Measurements from ENCODE around the gene ABL1. TPM values are rescaled to one million over a fixed set of nuclear protein-coding genes. Genes with fewer than 3 reads are reported as not detected.

Gene ABL1
- total RNA-seq, 2 experiments from 2014 or later, result 24.8 to 24.9 TPM

DNA sequence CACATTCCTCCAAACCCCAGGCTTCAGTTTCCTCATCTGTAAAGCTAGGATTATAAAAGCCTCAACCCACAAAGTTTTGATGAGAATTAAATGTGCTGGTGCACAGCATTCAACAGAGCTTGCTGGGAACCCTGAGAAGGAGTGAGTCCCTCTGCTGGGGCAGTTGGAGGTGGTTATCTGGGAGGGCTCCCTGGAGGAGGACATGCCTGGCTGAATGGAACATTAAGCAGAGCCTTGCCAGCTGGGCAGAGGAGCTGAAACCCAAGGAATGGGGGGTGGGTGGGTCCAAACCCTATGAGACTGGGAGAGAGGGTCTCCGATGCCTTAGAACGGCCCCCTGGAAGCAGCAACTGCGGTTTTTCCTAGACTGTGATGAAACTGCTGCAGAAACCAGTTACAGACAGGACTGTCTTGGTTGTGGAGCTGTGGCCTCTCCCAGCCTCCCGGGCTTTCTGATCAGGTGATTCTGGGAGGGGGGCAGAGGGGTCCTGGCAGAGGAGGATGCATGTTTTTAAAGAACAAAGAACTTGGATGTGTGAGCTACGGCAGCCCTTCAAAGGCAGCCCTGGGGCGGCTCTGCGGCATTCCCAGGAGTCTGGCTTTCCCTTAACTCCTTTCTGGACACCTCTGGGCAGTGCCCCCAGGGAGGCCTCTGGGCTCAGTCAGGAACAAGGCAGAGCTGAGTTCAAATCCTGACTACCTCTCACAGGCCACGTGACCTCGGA is 83.2 kb downstream of the ABL1 start:
- CTCF ChIA-PET, result no interaction called here
- intact Hi-C loops (cut with micrococcal nuclease), result no loop called here
- no peaks in the 10 kb centered on the region for H3K36me3 Mint-ChIP-seq
- POLR2A ChIA-PET, result no interaction called here
- H3K27me3 Mint-ChIP-seq, result peaks cover 9% of the 10 kb centered on the region
- H3K4me3 Mint-ChIP-seq, result no peak overlapping the region
- no peak for DNase-seq
- H3K9me3 Mint-ChIP-seq, result no peaks in the 10 kb centered on the region
- H3K4me1 Mint-ChIP-seq (ENCODE audit: low read depth), result no peaks in the 10 kb centered on the region
- H3K27ac Mint-ChIP-seq, result no peak overlapping the region

DNA sequence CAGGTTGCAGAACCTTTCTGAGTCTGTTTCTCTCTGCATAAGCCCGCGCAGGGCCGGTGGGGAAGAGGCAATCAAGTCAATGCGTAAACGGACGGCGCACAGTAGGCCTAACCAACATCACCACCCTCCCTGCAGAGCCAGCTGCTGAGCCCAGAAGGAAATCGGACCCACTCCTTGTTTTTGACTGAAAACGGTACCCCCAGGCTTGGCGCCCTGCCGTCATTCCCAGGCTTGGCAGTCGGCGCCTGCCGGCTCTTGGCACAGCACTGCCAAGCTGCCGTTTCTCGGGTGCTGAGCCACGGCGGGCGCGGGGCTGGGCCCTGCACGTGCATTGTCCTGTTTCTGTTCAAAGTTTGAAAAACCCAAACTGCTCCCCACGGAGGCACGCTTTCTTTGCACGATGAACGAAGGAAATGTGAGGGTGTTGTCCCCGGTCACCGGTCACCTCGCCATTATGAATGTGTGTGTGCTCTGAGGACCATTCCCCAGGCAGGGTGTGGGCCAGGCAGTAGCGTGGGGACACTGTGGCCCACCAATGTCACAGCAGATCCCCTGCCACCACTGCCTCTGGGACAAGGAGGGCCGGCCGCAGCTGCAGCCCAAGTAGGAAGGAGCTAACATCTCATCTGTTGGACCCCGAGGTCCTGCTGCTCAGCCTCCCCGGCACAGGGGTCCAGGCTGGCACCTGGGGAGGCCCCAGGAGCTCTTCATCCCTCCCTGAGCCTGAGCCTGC is 83.9 kb downstream of the ABL1 start:
- Mint-ChIP-seq H3K9me3 (no peaks in the 10 kb centered on the region), H3K4me3 (no peak overlapping the region), H3K27ac (no peak overlapping the region), H3K36me3 (no peaks in the 10 kb centered on the region), H3K27me3 (peaks cover 12% of the 10 kb centered on the region), H3K4me1 (ENCODE audit: low read depth) (no peaks in the 10 kb centered on the region)
- CTCF ChIA-PET, result no interaction called here
- no peak for DNase-seq
- POLR2A ChIA-PET, result no interaction called here
- intact Hi-C loops (cut with micrococcal nuclease), result no loop called here

DNA sequence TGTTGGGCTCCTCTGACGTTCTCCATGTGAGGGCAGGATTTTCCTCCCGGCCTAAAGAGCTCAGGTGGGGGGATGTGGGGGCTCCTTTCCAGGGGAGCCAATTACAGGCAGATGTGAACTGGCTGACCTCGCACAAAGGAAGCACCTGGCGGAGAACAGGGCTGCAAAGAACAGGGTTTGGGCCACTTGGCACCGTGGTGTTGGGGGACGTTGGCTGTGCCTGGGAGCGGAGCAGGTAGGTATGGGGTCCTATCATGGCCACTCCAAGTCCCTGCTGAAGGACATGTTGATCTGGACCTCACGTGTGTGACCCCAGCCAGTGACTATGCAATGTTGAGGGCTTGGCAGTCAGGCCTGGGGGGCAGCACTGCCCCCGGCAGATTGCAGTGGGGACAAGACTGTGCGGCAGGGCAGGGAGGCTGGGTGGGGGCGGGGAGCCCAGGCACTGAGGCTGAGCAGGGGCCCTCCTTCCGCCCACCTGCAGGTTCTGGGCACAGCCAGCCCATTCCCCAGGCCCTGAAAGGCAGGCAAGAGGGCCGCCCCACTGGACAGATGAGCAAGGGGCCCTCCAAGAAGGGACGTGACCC is 84.6 kb downstream of the ABL1 start:
- Mint-ChIP-seq H3K27me3 (peaks cover 12% of the 10 kb centered on the region), H3K4me3 (no peak overlapping the region), H3K27ac (no peak overlapping the region), H3K9me3 (no peaks in the 10 kb centered on the region), H3K4me1 (ENCODE audit: low read depth) (no peaks in the 10 kb centered on the region), H3K36me3 (no peaks in the 10 kb centered on the region)
- intact Hi-C loops (cut with micrococcal nuclease), result no loop called here
- ChIA-PET CTCF (no interaction called here), POLR2A (no interaction called here)
- no peak for DNase-seq

DNA sequence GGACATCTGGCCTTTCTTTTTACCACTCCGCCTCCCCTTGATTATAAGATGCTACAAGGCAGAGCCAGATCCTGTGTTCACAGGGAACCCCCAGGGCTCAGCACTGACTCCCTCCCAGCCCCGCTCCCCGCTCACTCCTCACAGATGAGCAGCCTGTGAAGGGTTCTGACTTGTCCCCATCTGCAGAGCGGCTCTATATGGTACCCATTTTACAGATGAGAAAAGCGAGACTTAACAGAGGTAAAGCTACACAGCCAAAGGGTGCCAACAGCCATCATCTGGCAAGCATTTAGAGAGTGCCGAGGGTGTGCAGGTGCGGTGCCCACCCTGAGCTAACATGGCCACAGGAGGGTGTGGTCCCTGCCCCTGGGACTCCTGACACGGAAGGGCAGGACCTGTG is 85.2 kb downstream of the ABL1 start:
- intact Hi-C loops (cut with micrococcal nuclease), result no loop called here
- Mint-ChIP-seq H3K27me3 (peaks cover 12% of the 10 kb centered on the region), H3K27ac (no peak overlapping the region), H3K36me3 (no peaks in the 10 kb centered on the region), H3K4me1 (ENCODE audit: low read depth) (no peaks in the 10 kb centered on the region), H3K4me3 (no peak overlapping the region), H3K9me3 (no peaks in the 10 kb centered on the region)
- CTCF ChIA-PET, result interaction anchor here (0.5 kb wide), 1 partner anchor 127 kb away, joined by 3 read pairs; no protein-coding TSS in a partner anchor
- DNase-seq, result no peak
- POLR2A ChIA-PET, result no interaction called here

DNA sequence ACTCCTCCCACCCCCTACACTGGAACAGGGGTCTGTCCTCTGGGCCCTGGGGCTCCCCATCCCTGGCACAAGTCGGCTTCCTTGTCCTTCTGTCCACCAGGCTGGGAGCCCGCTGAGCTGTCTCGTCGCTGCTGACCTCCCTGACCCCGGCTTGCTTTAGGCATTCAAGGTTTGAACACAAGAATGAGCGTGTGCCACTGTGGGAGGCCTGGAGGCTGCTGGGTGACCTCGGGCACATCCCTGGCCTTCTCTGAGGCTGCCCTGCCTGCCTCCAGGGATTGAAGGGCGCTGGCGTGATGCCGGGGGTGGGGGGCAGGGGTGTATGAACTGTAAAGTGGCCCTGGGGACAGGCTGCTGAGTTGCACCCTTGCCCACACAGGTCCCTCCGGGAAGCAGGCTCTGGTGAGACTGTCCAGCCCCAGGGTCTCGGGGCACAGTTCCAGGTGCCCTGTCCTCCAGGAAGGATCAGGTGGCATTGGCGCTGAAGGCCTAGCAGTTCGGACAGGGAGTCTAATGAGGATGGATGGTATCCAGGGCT is 85.8 kb downstream of the ABL1 start:
- POLR2A ChIA-PET, result no interaction called here
- Mint-ChIP-seq H3K36me3 (no peaks in the 10 kb centered on the region), H3K27me3 (peaks cover 12% of the 10 kb centered on the region), H3K27ac (no peak overlapping the region), H3K4me1 (ENCODE audit: low read depth) (no peaks in the 10 kb centered on the region), H3K9me3 (no peaks in the 10 kb centered on the region), H3K4me3 (no peak overlapping the region)
- DNase-seq, result no peak
- CTCF ChIA-PET, result interaction anchor here (0.5 kb wide), 1 partner anchor 126 kb away, joined by 3 read pairs; no protein-coding TSS in a partner anchor
- intact Hi-C loops (cut with micrococcal nuclease), result no loop called here

DNA sequence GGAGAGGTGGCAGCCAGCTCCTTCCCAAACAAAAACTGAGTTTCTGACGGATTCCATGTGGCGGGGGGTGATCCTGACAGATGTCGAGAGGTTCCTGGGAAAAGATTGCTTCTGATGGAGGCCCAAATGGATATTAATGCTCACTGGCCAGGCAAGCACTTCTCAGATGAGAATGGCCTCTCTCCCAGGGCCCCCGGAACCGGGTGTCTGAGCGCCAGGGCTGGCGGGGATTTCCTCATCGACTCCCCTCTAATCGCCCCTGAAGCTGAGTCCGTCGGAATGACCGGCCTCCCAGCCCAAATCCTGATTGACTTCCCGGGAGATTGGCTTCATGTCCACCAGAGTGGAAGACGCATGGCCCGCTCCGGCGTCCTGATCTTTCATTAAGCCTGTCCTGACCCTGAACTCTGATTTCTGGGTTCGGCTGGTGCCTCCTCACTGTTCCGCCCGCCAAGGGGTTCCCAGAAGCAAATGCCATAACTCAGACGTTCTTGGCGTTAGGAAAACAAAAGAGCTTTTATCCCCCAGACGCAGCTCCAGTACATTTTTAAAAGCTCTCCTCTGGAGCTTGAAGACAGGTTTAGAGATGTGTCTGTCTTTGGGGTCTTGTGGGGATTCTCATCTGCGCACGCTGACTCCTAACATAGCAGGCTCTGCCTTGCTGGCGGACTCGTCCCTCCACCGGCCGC is 86.4 kb downstream of the ABL1 start:
- Mint-ChIP-seq H3K4me1 (ENCODE audit: low read depth) (no peaks in the 10 kb centered on the region), H3K9me3 (no peaks in the 10 kb centered on the region), H3K4me3 (no peak overlapping the region), H3K27me3 (peaks cover 12% of the 10 kb centered on the region), H3K27ac (no peak overlapping the region), H3K36me3 (no peaks in the 10 kb centered on the region)
- intact Hi-C loops (cut with micrococcal nuclease), result no loop called here
- ChIA-PET CTCF (no interaction called here), POLR2A (no interaction called here)
- DNase-seq, result no peak

DNA sequence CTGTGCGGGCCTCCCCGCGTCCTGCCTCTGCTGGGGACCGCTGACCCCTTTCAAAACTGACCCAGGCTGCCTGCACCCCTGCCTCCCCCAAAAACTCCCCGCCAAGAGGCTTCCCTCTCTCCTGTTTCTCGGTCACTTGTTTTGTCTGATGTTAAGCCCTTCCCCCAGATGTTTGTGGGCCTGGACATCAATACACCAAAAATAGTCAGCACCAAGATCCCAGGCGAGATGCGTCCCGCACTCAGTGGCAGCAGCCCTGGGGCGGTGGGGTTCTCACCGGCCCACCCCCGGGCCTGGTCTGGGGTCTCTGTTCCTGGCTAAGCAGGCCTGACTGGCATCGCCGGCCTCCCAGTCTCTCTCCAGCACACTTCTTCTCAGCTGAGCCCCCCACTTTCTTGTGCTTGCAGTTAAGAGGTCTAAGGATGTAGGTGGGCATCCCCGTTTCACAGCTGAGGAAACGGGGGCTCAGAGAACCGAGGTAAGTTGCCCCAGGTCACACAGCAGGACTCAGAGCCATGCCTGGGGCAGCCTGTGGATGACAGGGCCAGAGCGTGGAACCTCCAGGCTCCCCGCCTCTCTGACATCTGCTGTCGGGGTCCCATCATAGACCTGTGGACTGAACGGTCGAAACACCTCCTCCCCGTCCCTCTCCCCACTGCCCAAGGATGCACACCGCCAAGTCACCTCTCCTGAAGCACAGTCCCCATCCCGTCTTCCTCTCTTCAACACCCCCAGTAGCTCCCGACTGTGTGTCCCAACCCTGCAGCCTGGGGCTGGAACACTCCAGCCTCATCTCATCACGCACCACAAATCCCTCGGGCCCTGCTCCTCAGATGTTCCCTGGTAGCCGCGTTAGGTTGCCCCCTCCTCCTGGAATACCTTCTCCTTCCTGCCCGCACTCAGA is 87.2 kb downstream of the ABL1 start:
- POLR2A ChIA-PET, result no interaction called here
- no peaks in the 10 kb centered on the region for H3K4me1 Mint-ChIP-seq (ENCODE audit: low read depth)
- CTCF ChIA-PET, result no interaction called here
- no peaks in the 10 kb centered on the region for H3K36me3 Mint-ChIP-seq
- no peaks in the 10 kb centered on the region for H3K9me3 Mint-ChIP-seq
- DNase-seq, result no peak
- H3K27ac Mint-ChIP-seq, result no peak overlapping the region
- no peak overlapping the region for H3K4me3 Mint-ChIP-seq
- intact Hi-C loops (cut with micrococcal nuclease), result no loop called here
- H3K27me3 Mint-ChIP-seq, result peaks cover 12% of the 10 kb centered on the region

DNA sequence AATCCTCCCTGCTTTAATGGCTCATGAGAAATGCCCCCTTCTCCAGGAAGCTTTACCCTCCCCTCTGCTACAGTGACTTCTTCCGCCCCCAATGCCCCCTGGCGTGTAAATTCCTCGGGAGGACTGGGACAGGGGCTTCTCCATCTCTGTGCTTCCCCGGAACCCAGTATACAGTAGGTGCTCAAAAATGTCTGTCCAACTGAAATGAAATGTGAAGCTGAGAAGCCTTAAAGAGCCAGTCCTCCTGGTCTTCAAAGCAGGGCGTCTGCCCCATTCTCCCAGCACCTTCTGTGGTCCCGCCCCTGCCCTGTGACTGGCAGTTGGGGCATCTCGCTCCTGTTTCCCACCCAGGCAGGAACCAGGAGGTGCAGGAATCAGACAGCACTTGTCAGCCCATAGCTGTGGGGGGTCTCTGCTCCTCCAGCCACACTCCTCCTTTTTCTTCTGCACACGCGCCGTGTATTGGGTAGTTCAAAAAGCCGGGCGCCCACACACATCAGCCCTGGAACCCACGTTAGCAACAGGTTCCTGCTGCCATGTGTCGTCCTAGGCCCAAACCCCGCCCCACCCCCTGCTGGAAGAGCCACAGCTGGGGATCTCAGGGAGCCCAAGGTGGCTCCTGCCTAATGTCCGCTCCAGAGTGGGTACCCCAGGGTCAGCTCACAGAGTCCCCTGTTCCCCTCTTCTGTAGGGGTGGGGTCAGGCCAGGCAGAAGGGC is 88.0 kb downstream of the ABL1 start:
- intact Hi-C loops (cut with micrococcal nuclease), result no loop called here
- Mint-ChIP-seq H3K4me1 (ENCODE audit: low read depth) (no peaks in the 10 kb centered on the region), H3K9me3 (no peaks in the 10 kb centered on the region), H3K36me3 (no peaks in the 10 kb centered on the region), H3K27me3 (peaks cover 12% of the 10 kb centered on the region), H3K27ac (no peak overlapping the region), H3K4me3 (no peak overlapping the region)
- ChIA-PET POLR2A (no interaction called here), CTCF (no interaction called here)
- no peak for DNase-seq

DNA sequence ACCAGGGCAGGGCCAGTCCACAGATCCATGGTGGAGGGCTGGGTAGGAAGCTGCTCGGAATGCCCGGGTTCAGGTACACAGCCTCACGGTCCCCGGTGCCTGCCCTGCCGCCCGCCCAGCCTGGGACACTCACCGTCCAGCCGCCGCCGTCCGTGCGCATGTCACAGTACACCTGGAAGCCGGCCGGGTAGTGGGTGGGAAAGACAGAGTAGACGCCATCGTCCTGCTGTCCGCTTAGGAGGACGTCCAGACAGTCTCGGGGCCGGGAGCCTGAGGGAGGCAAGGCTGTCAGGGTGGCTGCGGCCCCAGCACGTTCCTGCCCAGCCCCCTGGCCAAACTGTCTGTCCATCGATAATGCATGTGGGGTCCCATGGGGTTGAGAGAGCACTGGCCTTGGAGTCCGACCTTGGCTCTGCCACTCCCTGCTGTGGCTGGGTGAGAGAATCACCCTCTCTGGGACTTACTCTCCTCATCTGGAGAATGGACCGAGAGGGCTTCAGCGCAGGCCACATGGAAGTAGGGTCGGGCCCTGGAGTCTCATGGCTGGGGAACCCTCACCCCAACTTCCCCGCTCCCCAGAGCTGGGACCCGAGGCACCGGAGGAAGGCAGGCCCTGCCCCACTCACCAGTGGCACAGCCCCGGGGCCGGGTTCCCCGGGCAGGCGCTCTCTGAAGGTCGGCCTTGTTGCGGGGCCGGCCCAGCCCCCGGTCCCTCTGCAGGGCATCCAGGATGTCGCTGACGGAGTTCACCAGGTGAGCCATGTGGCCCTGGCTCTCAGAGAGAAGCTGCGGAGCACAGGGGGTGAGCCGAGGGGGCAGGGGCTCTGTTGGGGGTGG is 88.8 kb downstream of the ABL1 start:
- H3K27ac Mint-ChIP-seq, result no peak overlapping the region
- DNase-seq, result no peak
- H3K4me3 Mint-ChIP-seq, result no peak overlapping the region
- no peaks in the 10 kb centered on the region for H3K36me3 Mint-ChIP-seq
- intact Hi-C loops (cut with micrococcal nuclease), result no loop called here
- ChIA-PET CTCF (no interaction called here), POLR2A (no interaction called here)
- peaks cover 12% of the 10 kb centered on the region for H3K27me3 Mint-ChIP-seq
- H3K4me1 Mint-ChIP-seq (ENCODE audit: low read depth), result no peaks in the 10 kb centered on the region
- H3K9me3 Mint-ChIP-seq, result no peaks in the 10 kb centered on the region

DNA sequence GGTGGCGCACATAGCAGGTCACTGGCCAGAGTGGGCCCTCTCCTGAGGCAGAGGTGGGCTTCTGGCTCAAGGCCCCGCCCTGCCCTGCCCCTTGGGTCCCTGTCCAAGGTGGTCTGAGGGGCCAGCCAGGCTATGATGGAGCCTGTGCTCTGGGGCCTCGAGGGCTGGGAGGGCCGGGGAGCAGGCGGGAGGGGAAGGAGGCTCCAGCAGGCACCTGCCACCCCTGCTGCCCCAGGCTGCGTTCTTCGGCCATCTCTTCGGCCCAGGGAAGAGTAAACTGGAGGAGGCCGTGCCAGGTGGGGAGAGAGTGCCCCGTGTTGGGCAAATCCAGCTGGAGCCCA is 89.4 kb downstream of the ABL1 start:
- ChIA-PET POLR2A (no interaction called here), CTCF (no interaction called here)
- Mint-ChIP-seq H3K36me3 (no peaks in the 10 kb centered on the region), H3K27me3 (peaks cover 12% of the 10 kb centered on the region), H3K4me3 (no peak overlapping the region), H3K4me1 (ENCODE audit: low read depth) (no peaks in the 10 kb centered on the region), H3K27ac (no peak overlapping the region), H3K9me3 (no peaks in the 10 kb centered on the region)
- DNase-seq, result no peak
- intact Hi-C loops (cut with micrococcal nuclease), result no loop called here
